ENCODE data around the gene ADCK1.

Gene ADCK1

GRCh38 chr14:77961847-77962580 is 162.1 kb downstream of the ADCK1 start:
- no peak for DNase-seq

- DNase-seq, result no peak
Observed at GRCh38 chr14:77962731-77963520, 163.0 kb downstream of the ADCK1 start.

DNA sequence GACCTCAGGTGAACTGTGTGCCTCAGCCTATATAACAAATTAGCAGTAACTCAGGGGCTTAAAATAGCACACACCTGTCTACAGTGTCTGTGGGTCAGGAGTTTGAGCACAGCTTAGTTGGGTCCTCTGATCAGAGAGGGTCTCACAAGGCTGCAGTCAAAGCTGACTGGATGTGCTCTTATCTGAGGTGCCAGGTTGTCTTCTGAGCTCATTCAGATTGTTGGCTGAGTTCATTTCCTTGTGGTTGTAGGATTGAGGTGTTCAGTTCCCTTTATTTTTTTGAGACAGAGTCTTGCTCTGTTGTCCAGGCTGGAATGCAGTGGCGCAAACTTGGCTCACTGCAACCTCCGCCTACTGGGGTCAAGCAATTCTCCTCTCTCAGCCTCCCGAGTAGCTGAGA is 164.7 kb downstream of the ADCK1 start:
- DNase-seq, result no peak

DNA sequence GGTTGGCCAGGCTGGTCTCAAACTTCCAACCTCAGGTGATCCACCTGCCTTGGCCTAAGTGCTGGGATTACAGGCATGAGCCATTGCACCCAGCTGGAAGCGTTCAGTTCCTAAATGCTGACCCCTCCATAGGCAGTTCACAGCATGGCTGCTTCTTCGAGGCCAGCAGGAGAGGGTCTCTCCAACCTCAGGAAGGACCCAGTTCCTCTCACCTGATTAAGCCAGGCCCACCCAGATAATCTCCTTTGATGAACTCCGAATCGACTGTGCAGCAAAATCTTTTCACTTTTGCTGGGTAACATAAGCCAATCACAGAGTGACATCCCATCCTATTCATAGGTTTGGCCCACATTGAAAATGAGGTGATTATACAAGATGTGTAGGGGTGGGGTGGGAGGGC is 165.1 kb downstream of the ADCK1 start:
- DNase-seq, result no peak

- peak; percentile 23 for DNase-seq
Observed at GRCh38 chr14:77965919-77966435, 166.1 kb downstream of the ADCK1 start.

GRCh38 chr14:77967110-77967509 is 167.2 kb downstream of the ADCK1 start:
- DNase-seq, result no peak

DNA sequence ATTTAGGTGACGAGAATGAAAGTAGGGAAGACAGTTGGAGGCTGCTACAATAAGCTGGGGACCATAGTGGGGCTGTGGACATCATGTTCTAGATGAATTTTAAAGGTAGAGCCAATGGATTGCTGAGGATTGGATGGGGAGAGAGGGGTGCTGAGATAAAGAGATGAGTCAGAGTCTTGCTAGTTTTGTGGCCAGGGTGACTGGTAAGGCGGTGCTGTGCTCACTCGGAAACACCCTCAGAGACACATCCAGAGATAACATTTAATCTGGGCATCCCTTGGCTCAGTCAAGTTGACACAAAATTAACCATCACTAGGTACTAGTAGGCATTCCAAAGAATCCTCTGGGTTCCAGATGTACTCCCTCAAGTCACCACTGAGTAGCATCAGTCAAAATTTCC is 170.7 kb downstream of the ADCK1 start:
- no peak for DNase-seq

DNA sequence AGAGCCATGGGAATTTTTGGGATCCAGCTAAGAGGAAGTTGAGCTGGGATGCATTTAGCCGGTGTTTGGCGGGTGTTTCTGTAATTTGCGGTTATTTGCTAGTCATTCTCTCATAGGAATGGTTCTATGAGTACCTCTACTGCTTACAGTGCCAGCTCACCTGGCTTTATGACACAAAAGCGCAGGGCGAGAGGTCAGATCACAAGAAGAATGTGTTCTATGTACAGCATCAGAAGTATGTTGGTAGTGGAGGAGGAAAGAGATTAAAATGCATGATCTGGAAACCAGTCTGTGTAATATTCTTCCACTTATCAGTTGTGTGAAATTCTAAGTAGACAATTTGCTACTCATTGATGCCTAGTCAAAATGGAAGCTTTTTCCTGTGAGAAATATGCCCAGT is 173.3 kb downstream of the ADCK1 start:
- no peak for DNase-seq

- no peak for DNase-seq
Observed at GRCh38 chr14:77976591-77976990, 176.7 kb downstream of the ADCK1 start.

GRCh38 chr14:77979171-77979570 is 179.3 kb downstream of the ADCK1 start:
- DNase-seq, result no peak

- DNase-seq, result no peak
Observed at GRCh38 chr14:77979666-77980351, 179.9 kb downstream of the ADCK1 start.

DNA sequence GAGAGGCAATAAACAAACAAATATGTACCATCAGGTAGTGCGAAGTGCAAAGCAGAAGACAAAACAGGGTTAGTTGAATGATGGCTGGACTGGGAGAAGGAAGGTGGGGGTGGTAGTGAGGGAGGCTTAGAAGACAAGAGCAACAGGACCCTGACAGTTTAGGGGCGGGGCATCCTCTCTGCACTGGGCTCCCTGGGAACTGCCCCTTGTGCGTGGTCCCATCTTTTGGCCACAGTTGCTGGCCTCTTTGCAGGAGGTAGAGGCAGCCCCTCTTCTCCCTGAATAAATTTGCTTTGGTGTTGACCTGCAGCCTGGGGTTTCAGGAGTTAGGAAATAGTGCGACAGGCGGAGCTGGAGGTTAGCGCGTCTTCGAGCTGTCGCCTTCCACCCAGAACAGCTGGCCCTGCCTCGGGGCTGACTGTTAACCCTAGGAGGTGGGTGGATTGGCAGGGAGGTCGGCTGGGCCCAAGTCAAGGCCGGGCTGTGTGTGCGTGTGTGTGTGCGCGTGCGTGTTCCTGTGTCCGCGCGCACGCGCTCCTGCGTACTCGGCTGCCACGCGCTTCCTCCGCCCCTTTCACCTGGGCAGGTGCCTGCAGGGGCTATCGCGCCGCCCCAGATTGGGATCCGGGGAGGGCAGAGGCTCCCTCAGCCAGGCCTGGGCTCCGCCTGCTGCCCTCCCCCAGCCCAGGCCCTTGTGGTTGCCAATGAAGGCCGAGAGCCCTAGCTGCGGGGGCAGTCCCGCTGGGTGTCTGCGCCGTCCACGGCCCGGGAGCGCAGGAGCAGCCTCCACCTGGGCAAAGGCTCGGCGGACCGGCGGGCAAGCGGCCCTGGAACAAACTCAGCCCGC is 180.8 kb downstream of the ADCK1 start:
- no peak for DNase-seq
